ENCODE data around the gene GFRA4.

- TF ChIP-seq GATA2 (IDR thresholded peaks at IDR 0.05; ENCODE audit: low read depth, low read length) (no peak), GATA3 (IDR thresholded peaks at IDR 0.05; ENCODE audit: low read depth, low read length) (no peak)
Measured at GRCh38 chr20:3632311-3633004, 30.7 kb downstream of the GFRA4 start.

All from SH-SY5Y (cell line).